Subcutaneous abdominal adipose tissue (tissue), 5 donors: ENCODE results near the gene HSP90B1.
A peak's percentile ranks its signal among the peaks of the same experiment; 100 is the strongest.

Source experiments
- H3K27ac ChIP-seq: one replicate; pipeline ENCODE4 v1.7.0; 2013; ENCODE audit warnings: low read depth, mild to moderate bottlenecking, inconsistent platforms, low read length, moderate library complexity
- H3K27me3 ChIP-seq, 5 donors: one replicate each; pipeline ENCODE4 v1.7.0; 2013; ENCODE audit warnings: low read length in 5 of 5, inconsistent platforms in 1 of 5; ENCODE audit not compliant: control insufficient read depth in 5 of 5, insufficient read depth in 4 of 5
- H3K36me3 ChIP-seq, 5 donors: one replicate each; pipeline ENCODE4 v1.7.0; 2013; ENCODE audit warnings: low read length in 5 of 5; ENCODE audit not compliant: control insufficient read depth in 5 of 5, insufficient read depth in 5 of 5
- H3K4me1 ChIP-seq, 5 donors: one replicate each; pipeline ENCODE4 v1.7.0; 2013; ENCODE audit warnings: low read length in 5 of 5, mild to moderate bottlenecking in 3 of 5, moderate library complexity in 1 of 5; ENCODE audit not compliant: control insufficient read depth in 5 of 5, insufficient read depth in 5 of 5
- H3K4me3 ChIP-seq, 5 donors: one replicate each; pipeline ENCODE4 v1.7.0; 2013; ENCODE audit warnings: low read length in 5 of 5, low read depth in 1 of 5
- H3K9ac ChIP-seq, 5 donors: one replicate each; pipeline ENCODE4 v1.7.0; 2013; ENCODE audit warnings: low read length in 5 of 5, mild to moderate bottlenecking in 4 of 5, moderate library complexity in 3 of 5
- H3K9me3 ChIP-seq, 5 donors: one replicate each; pipeline ENCODE4 v1.7.0; 2013; ENCODE audit warnings: low read length in 5 of 5; ENCODE audit not compliant: control insufficient read depth in 5 of 5
- donor health status: healthy.
- donor health status: healthy.
- donor health status: healthy.
- donor health status: healthy.
- donor health status: healthy.

The HSP90B1 gene

GRCh38 chr12:103965590-103966504 is 35.6 kb downstream of the HSP90B1 start, which contains the start of gene TDG:
TDG (plus strand) TSS chr12:103965872; CDS start chr12:103966038, 166 bp downstream.
- Histone ChIP-seq H3K27ac (peak within 1 kb of the TSS; percentile 93), H3K9ac (peak within 1 kb of the TSS; percentile 92 to 99 (median 95)), H3K4me3 (peak within 1 kb of the TSS; percentile 86 to 100 (median 98)), H3K9me3 (no peaks in the 10 kb centered on the region), H3K36me3 (peaks cover 0 to 6% (median 0%) of the 10 kb centered on the region in 5 donors), H3K27me3 (no peaks in the 10 kb centered on the region), H3K4me1 (peaks cover 4 to 36% (median 26%) of the 10 kb centered on the region in 5 donors)

GRCh38 chr12:103966736-103967135 is 36.5 kb downstream of the HSP90B1 start:
- Histone ChIP-seq H3K27me3 (no peaks in the 10 kb centered on the region), H3K36me3 (peaks cover 0 to 6% (median 0%) of the 10 kb centered on the region in 5 donors), H3K4me1 (peaks cover 4 to 36% (median 26%) of the 10 kb centered on the region in 5 donors), H3K9ac (peak overlapping the region; percentile 81 to 98 (median 95)), H3K9me3 (no peaks in the 10 kb centered on the region), H3K27ac (peak overlapping the region; percentile 93), H3K4me3 (peak overlapping the region; percentile 85 to 99 (median 87))

GRCh38 chr12:103969391-103969790 is 39.2 kb downstream of the HSP90B1 start:
- H3K4me1 ChIP-seq = peaks cover 4 to 32% (median 20%) of the 10 kb centered on the region in 5 donors
- H3K9ac ChIP-seq = no peak overlapping the region
- H3K9me3 ChIP-seq = no peaks in the 10 kb centered on the region
- no peak overlapping the region for H3K4me3 ChIP-seq
- no peaks in the 10 kb centered on the region for H3K27me3 ChIP-seq
- peaks cover 0 to 7% (median 2%) of the 10 kb centered on the region in 5 donors for H3K36me3 ChIP-seq
- no peak overlapping the region for H3K27ac ChIP-seq

GRCh38 chr12:103973909-103974308 is 43.7 kb downstream of the HSP90B1 start:
- Histone ChIP-seq H3K36me3 (peaks cover 8 to 26% (median 18%) of the 10 kb centered on the region in 5 donors), H3K27me3 (no peaks in the 10 kb centered on the region), H3K4me3 (no peak overlapping the region), H3K9ac (no peak overlapping the region), H3K4me1 (peaks cover 0 to 2% (median 0%) of the 10 kb centered on the region in 5 donors), H3K9me3 (no peaks in the 10 kb centered on the region), H3K27ac (no peak overlapping the region)

- Histone ChIP-seq H3K4me3 (no peak overlapping the region), H3K36me3 (peaks cover 11 to 33% (median 27%) of the 10 kb centered on the region in 5 donors), H3K27ac (no peak overlapping the region), H3K9ac (no peak overlapping the region), H3K4me1 (peaks cover 0 to 2% (median 0%) of the 10 kb centered on the region in 5 donors), H3K9me3 (no peaks in the 10 kb centered on the region), H3K27me3 (no peaks in the 10 kb centered on the region)
Measured at GRCh38 chr12:103975368-103975767, 45.2 kb downstream of the HSP90B1 start.

GRCh38 chr12:103978384-103978982 is 48.3 kb downstream of the HSP90B1 start:
- Histone ChIP-seq H3K27ac (no peak overlapping the region), H3K4me1 (peaks cover 0 to 2% (median 0%) of the 10 kb centered on the region in 5 donors), H3K27me3 (no peaks in the 10 kb centered on the region), H3K4me3 (no peak overlapping the region), H3K9ac (no peak overlapping the region), H3K9me3 (no peaks in the 10 kb centered on the region), H3K36me3 (peaks cover 28 to 63% (median 48%) of the 10 kb centered on the region in 5 donors)

GRCh38 chr12:103986829-103987228 is 56.6 kb downstream of the HSP90B1 start:
- no peaks in the 10 kb centered on the region for H3K9me3 ChIP-seq
- no peak overlapping the region for H3K9ac ChIP-seq
- H3K4me3 ChIP-seq = no peak overlapping the region
- H3K27me3 ChIP-seq = no peaks in the 10 kb centered on the region
- no peaks in the 10 kb centered on the region for H3K4me1 ChIP-seq
- H3K27ac ChIP-seq = no peak overlapping the region
- peaks cover 42 to 67% (median 57%) of the 10 kb centered on the region in 5 donors for H3K36me3 ChIP-seq

- Histone ChIP-seq H3K9me3 (no peaks in the 10 kb centered on the region), H3K27ac (no peak overlapping the region), H3K4me3 (no peak overlapping the region), H3K4me1 (peaks cover 0 to 7% (median 0%) of the 10 kb centered on the region in 5 donors), H3K27me3 (peaks cover 0 to 7% (median 0%) of the 10 kb centered on the region in 5 donors), H3K9ac (no peak overlapping the region), H3K36me3 (peaks cover 2 to 12% (median 9%) of the 10 kb centered on the region in 5 donors)
Measured at GRCh38 chr12:103994235-103994634, 64.0 kb downstream of the HSP90B1 start.

- H3K27ac ChIP-seq = no peak overlapping the region
Measured at GRCh38 chr12:103996595-103996994, 66.4 kb downstream of the HSP90B1 start.

More at GRCh38 chr12:103996595-103996994, 66.4 kb downstream of the HSP90B1 start:
- no peaks in the 10 kb centered on the region for H3K9me3 ChIP-seq
- H3K9ac ChIP-seq = no peak overlapping the region
- peaks cover 0 to 8% (median 0%) of the 10 kb centered on the region in 5 donors for H3K27me3 ChIP-seq
- H3K4me1 ChIP-seq = peaks cover 0 to 7% (median 0%) of the 10 kb centered on the region in 5 donors
- H3K4me3 ChIP-seq = no peak overlapping the region
- H3K36me3 ChIP-seq = no peaks in the 10 kb centered on the region
